CD4-positive, CD25-positive, alpha-beta regulatory T cell (primary cell): ENCODE measurements around the gene SERINC3. TPM values are rescaled to one million over a fixed set of nuclear protein-coding genes. Genes with fewer than 3 reads are reported as not detected.

ENCODE experiments used
- ATAC-seq, 2 donors: fragments of 150-1000 bp; cut with Tn5 transposase; one replicate each; pipeline ENCODE4 v1.10.0; 2021; ENCODE audit warnings: low read depth in 2 of 2, moderate number of reproducible peaks in 2 of 2, moderate library complexity in 1 of 2
- DNase-seq, 3 donors: peaks; one replicate each; pipeline versions ENCODE4 v3.0.0 to v3.0.0-alpha.2; 2012 to 2022; ENCODE audit warnings: mixed read lengths in 1 of 3
- H3K27ac ChIP-seq: one replicate; pipeline ENCODE4 v1.7.0; 2013; ENCODE audit warnings: mild to moderate bottlenecking, low read length; ENCODE audit not compliant: insufficient read depth, poor library complexity, severe bottlenecking
- H3K27me3 ChIP-seq: one replicate; pipeline ENCODE4 v1.7.0; 2013; ENCODE audit warnings: low read length; ENCODE audit not compliant: control insufficient read depth, insufficient read depth
- H3K36me3 ChIP-seq: one replicate; pipeline ENCODE4 v1.7.0; 2013; ENCODE audit warnings: mild to moderate bottlenecking, low read length, moderate library complexity; ENCODE audit not compliant: control insufficient read depth, insufficient read depth
- H3K4me1 ChIP-seq: 2 replicates; pipeline ENCODE4 v1.7.0; 2013; ENCODE audit warnings: mild to moderate bottlenecking, low read length; ENCODE audit not compliant: insufficient read depth, control insufficient read depth, poor library complexity, severe bottlenecking
- H3K4me3 ChIP-seq: one replicate; pipeline ENCODE4 v1.7.0; 2013; ENCODE audit warnings: low read depth, mild to moderate bottlenecking, low read length, moderate library complexity
- H3K9me3 ChIP-seq, 2 experiments: 1 replicate in 1 of 2; 2 replicates in 1 of 2; pipeline ENCODE4 v1.7.0; 2013; ENCODE audit warnings: low read length in 2 of 2, mild to moderate bottlenecking in 1 of 2, moderate library complexity in 1 of 2; ENCODE audit not compliant: control insufficient read depth in 2 of 2
- H3K27ac Mint-ChIP-seq, 3 donors: one replicate each; pipeline ENCODE4 v1.8.0; 2020 to 2022; ENCODE audit warnings: mild to moderate bottlenecking in 3 of 3, mixed read lengths in 3 of 3, moderate library complexity in 2 of 3
- H3K27me3 Mint-ChIP-seq: one replicate; pipeline ENCODE4 v1.8.0; 2022; ENCODE audit warnings: mild to moderate bottlenecking, mixed read lengths
- H3K36me3 Mint-ChIP-seq: one replicate; pipeline ENCODE4 v1.8.0; 2020; ENCODE audit warnings: mixed read lengths
- H3K4me1 Mint-ChIP-seq, 4 donors: one replicate each; pipeline ENCODE4 v1.8.0; 2020 to 2022; ENCODE audit warnings: mixed read lengths in 4 of 4, mild to moderate bottlenecking in 1 of 4
- H3K4me3 Mint-ChIP-seq, 4 donors: one replicate each; pipeline ENCODE4 v1.8.0; 2020 to 2022; ENCODE audit warnings: mild to moderate bottlenecking in 4 of 4, mixed read lengths in 4 of 4, moderate library complexity in 3 of 4
- H3K9me3 Mint-ChIP-seq, 7 donors: one replicate each; pipeline ENCODE4 v1.8.0; 2020 to 2022; ENCODE audit warnings: mixed read lengths in 7 of 7, mild to moderate bottlenecking in 3 of 7, moderate library complexity in 2 of 7
- polyA plus RNA-seq, 4 donors: library from polyadenylated mRNA; unstranded; fragments of 300-500 nt; fragmentation: Illumina TruSeq; gene quantifications; one replicate each; pipeline ENCODE4 v1.2.3, GENCODE V29; 2021
- total RNA-seq: library from RNA; stranded (reverse); gene quantifications from one replicate; pipeline ENCODE4 v1.2.3, GENCODE V29; 2022

Gene SERINC3
- total and polyA plus RNA-seq, 5 donors from 2014 or later, result 77.3 to 254 (median 196) TPM

DNA sequence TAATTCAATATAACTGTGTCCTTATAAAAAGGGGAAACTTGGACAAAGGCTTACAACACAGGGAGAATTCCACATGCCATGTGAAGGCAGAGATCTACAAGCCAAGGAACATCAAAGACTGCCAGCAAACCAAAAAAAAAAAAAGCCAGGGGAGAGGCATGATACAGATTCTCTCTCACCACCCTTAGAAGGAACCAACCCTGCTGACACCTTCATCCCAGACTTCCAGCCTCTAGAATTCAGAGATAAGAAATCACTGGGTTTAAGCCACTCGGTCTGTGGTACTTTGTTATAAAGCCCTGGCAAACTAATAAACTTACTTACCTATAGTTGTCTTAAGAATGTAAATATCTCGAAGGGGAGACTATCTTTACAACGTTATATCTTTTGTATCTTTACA is 4.4 kb downstream of the SERINC3 start:
- H3K4me1 ChIP-seq, result peaks cover 74% of the 10 kb centered on the region
- H3K27me3 Mint-ChIP-seq, result no peaks in the 10 kb centered on the region
- peaks cover 36% of the 10 kb centered on the region for H3K36me3 ChIP-seq
- no peaks in the 10 kb centered on the region for H3K9me3 Mint-ChIP-seq
- H3K4me3 Mint-ChIP-seq, result peak overlapping the region; percentile 1 to 83 (median 48)
- DNase-seq (no peak), ATAC-seq (no peak)
- peak overlapping the region; percentile 33 for H3K27ac ChIP-seq
- peak overlapping the region in 2 of 3 donors; percentile 49 to 55 for H3K27ac Mint-ChIP-seq
- no peaks in the 10 kb centered on the region for H3K27me3 ChIP-seq
- peaks cover 27% of the 10 kb centered on the region for H3K36me3 Mint-ChIP-seq
- H3K4me3 ChIP-seq, result peak overlapping the region; percentile 43
- H3K9me3 ChIP-seq, result no peaks in the 10 kb centered on the region
- peaks cover 45 to 82% (median 60%) of the 10 kb centered on the region in 4 donors for H3K4me1 Mint-ChIP-seq

DNA sequence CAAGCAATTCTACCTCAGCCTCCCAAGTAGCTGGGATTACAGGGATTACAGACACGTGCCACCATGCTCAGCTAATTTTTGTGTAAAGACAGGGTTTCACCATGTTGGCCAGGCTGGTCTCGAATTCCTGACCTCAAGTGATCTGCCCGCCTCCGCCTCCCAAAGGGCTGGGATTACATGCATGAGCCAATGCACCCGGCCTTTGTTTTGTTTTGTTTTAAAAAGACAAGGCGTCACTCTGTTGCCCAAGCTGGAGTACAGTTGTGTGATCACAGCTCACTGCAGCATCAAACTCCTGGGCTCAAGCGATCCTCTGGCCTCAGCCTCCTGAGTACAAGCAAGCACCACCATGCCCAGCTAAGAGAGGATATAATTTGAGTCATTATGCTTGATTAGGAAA is 5.4 kb downstream of the SERINC3 start:
- peaks cover 43 to 78% (median 57%) of the 10 kb centered on the region in 4 donors for H3K4me1 Mint-ChIP-seq
- H3K4me3 Mint-ChIP-seq, result peak overlapping the region in 3 of 4 donors; percentile 23 to 35 (median 24)
- Histone ChIP-seq H3K27ac (no peak overlapping the region), H3K4me3 (no peak overlapping the region), H3K27me3 (no peaks in the 10 kb centered on the region), H3K9me3 (no peaks in the 10 kb centered on the region), H3K4me1 (peaks cover 71% of the 10 kb centered on the region), H3K36me3 (peaks cover 42% of the 10 kb centered on the region)
- no peaks in the 10 kb centered on the region for H3K27me3 Mint-ChIP-seq
- no peaks in the 10 kb centered on the region for H3K9me3 Mint-ChIP-seq
- peak overlapping the region in 1 of 3 donors; percentile 82 for H3K27ac Mint-ChIP-seq
- DNase-seq (no peak), ATAC-seq (no peak)
- H3K36me3 Mint-ChIP-seq, result peaks cover 32% of the 10 kb centered on the region

DNA sequence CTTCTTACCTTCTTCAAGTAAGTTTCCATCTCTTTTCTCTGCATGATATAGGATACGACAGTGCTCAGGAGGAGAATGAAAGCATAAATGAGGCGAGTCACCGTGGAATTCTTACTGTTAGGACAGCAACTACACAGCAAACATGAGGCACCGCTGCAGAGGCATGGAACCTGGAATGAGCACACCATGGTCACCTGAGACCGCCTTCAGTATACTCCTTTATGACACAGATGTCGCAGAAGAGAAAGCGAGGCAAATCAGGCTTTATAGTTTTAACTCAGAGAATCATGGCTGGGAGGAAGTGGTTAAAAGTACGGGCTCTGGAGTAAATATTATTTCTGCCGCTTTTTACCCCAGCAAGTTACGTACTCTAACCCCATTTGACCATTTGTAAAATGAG is 8.0 kb downstream of the SERINC3 start:
- H3K27me3 ChIP-seq, result no peaks in the 10 kb centered on the region
- peak overlapping the region; percentile 10 to 69 (median 55) for H3K27ac Mint-ChIP-seq
- H3K36me3 ChIP-seq, result peaks cover 61% of the 10 kb centered on the region
- H3K4me1 Mint-ChIP-seq, result peaks cover 36 to 60% (median 46%) of the 10 kb centered on the region in 4 donors
- H3K9me3 ChIP-seq, result no peaks in the 10 kb centered on the region
- peaks cover 37% of the 10 kb centered on the region for H3K36me3 Mint-ChIP-seq
- peak overlapping the region; percentile 9 to 79 (median 62) for H3K4me3 Mint-ChIP-seq
- no peaks in the 10 kb centered on the region for H3K9me3 Mint-ChIP-seq
- peak overlapping the region; percentile 64 for H3K4me3 ChIP-seq
- H3K4me1 ChIP-seq, result peaks cover 47% of the 10 kb centered on the region
- H3K27ac ChIP-seq, result peak overlapping the region; percentile 59
- no peaks in the 10 kb centered on the region for H3K27me3 Mint-ChIP-seq
- peak in 1 of 3 donors; percentile 60 for DNase-seq
- peak in 1 of 2 donors; percentile 37 for ATAC-seq

DNA sequence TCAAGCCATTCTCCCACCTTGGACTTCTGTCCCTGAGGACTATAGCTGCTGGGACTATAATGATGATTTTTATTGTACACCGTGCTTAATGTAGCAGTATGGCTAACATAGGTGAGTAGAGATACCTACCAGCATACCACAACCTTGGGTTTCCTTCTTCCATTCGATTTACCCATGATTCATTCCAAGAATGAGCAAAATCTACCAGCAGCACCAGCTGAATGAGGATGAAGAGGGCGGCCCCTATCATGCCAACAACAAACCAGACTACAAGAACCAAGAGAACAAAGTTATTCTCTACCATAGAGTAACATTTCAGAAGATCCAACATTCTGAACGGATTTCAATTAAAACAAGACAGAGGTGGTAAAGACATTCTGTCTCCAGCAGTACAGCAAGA is 12.1 kb downstream of the SERINC3 start:
- Mint-ChIP-seq H3K36me3 (peaks cover 31% of the 10 kb centered on the region), H3K9me3 (no peaks in the 10 kb centered on the region), H3K4me1 (peaks cover 18 to 28% (median 22%) of the 10 kb centered on the region in 4 donors), H3K27ac (peak overlapping the region in 1 of 3 donors; percentile 43), H3K27me3 (no peaks in the 10 kb centered on the region), H3K4me3 (peak overlapping the region in 1 of 4 donors; percentile 4)
- Histone ChIP-seq H3K4me3 (no peak overlapping the region), H3K36me3 (peaks cover 79% of the 10 kb centered on the region), H3K27me3 (no peaks in the 10 kb centered on the region), H3K9me3 (no peaks in the 10 kb centered on the region), H3K27ac (no peak overlapping the region), H3K4me1 (peaks cover 15% of the 10 kb centered on the region)
- DNase-seq (no peak), ATAC-seq (no peak)

DNA sequence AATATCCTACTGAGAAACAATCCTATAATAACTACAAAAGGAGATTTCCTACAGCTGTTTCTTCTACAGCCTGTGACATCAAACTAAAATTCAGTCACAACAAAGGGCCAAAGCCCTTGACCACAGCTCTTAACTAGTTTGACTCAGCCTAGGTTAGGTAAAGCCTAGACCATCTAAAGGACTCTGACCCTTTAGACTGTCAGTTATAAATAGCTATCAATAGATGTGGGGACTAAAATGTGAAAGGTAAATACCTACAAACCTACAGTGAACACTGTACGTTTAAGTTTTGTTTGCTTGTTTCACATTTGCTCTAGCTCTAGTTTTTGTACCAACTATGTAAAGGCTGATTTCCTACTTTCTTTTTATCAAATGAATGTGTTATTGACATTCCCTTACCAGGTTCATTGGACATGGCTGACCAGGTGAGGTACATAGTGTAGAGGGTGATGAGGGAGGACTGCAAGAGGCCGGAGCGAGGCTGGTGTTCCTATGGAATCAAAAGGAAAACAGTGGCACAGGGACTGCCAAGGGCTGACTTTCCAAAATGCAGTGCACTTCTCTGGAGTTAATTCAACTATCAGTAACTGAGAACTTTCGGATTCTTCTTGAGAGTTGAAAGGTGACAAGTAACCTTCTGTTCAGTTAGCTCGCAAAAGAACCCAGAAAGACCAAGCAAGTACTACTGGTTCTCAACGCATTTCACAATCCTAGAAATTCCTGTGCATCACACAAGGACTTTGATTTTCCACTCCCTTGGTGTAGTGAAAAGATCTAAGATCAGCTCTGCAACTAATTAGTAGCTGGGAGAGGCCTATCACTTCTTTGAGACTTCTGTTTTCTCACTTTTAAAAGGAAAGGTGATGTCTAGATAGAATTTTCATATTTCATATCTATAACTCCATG is 17.2 kb downstream of the SERINC3 start:
- Mint-ChIP-seq H3K4me3 (peak overlapping the region in 1 of 4 donors; percentile 76), H3K27ac (peak overlapping the region in 1 of 3 donors; percentile 20), H3K9me3 (no peaks in the 10 kb centered on the region), H3K27me3 (no peaks in the 10 kb centered on the region), H3K36me3 (peaks cover 40% of the 10 kb centered on the region), H3K4me1 (peaks cover 0 to 6% (median 2%) of the 10 kb centered on the region in 4 donors)
- Histone ChIP-seq H3K9me3 (no peaks in the 10 kb centered on the region), H3K4me1 (no peaks in the 10 kb centered on the region), H3K4me3 (no peak overlapping the region), H3K27me3 (no peaks in the 10 kb centered on the region), H3K27ac (no peak overlapping the region), H3K36me3 (peaks cover 93% of the 10 kb centered on the region)
- DNase-seq (no peak), ATAC-seq (no peak)

DNA sequence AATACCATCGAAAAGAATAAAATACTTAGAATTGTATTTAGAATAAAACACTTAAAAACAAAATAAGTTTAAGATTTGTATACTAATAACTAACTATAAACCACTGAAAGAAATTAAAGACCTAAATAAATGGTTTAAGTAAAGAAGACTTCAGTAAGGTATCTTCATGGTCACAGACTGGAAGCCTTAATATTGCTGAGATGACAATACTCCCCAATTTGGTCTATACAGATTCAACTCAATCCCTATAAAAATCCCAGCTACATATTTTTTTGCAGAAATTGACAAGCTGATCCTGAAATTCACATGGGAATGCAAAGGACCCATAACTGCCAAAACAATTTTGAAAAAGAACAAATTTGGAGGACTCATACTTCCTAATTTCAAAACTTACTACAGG is 18.9 kb downstream of the SERINC3 start:
- no peaks in the 10 kb centered on the region for H3K4me1 ChIP-seq
- Mint-ChIP-seq H3K9me3 (no peaks in the 10 kb centered on the region), H3K27ac (peak overlapping the region in 1 of 3 donors; percentile 11), H3K36me3 (peaks cover 47% of the 10 kb centered on the region), H3K27me3 (no peaks in the 10 kb centered on the region), H3K4me1 (peaks cover 3 to 11% (median 6%) of the 10 kb centered on the region in 4 donors), H3K4me3 (no peak overlapping the region)
- no peaks in the 10 kb centered on the region for H3K27me3 ChIP-seq
- no peaks in the 10 kb centered on the region for H3K9me3 ChIP-seq
- ATAC-seq (no peak), DNase-seq (no peak)
- H3K36me3 ChIP-seq, result peaks cover 92% of the 10 kb centered on the region
- no peak overlapping the region for H3K4me3 ChIP-seq
- no peak overlapping the region for H3K27ac ChIP-seq

DNA sequence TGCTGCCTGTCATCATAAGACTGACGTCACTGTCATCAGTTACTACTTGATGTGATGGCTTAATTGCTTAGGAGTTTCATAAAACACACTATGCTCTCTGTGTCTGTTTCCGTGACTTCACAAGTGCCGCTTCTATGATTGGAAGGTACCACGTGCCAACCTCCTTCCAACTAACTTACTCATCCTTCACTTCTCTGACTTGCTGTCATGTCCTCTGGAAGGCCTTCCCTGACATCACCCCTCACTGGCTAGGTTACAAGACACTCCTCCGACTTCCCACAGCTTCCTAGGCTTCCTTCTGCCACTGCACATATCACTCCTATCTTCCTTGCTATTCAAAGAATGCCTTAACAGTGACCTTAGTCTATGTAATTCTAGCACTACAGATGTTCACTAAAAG is 20.4 kb downstream of the SERINC3 start:
- no peaks in the 10 kb centered on the region for H3K27me3 Mint-ChIP-seq
- H3K9me3 ChIP-seq, result no peaks in the 10 kb centered on the region
- no peak overlapping the region for H3K4me3 Mint-ChIP-seq
- peaks cover 53% of the 10 kb centered on the region for H3K36me3 Mint-ChIP-seq
- no peaks in the 10 kb centered on the region for H3K27me3 ChIP-seq
- H3K4me1 ChIP-seq, result no peaks in the 10 kb centered on the region
- ATAC-seq (no peak), DNase-seq (no peak)
- no peak overlapping the region for H3K27ac Mint-ChIP-seq
- no peaks in the 10 kb centered on the region for H3K9me3 Mint-ChIP-seq
- H3K36me3 ChIP-seq, result peaks cover 92% of the 10 kb centered on the region
- peaks cover 6 to 18% (median 12%) of the 10 kb centered on the region in 4 donors for H3K4me1 Mint-ChIP-seq
- H3K27ac ChIP-seq, result no peak overlapping the region
- no peak overlapping the region for H3K4me3 ChIP-seq
